K562 (cell line): ENCODE measurements around the gene OXNAD1. TPM values are rescaled to one million over a fixed set of nuclear protein-coding genes. Genes with fewer than 3 reads are reported as not detected.

ENCODE experiments used
- CEBPB ChIP-seq: fragments of 450-650 bp; IDR thresholded peaks from 2 replicates; pipeline ENCODE4 v1.6.1; 2016; ENCODE audit warnings: missing genetic modification characterization, missing compliant biosample characterization
- CHD1 ChIP-seq: fragments of 200-600 bp; sonication (generic); IDR thresholded peaks from one replicate; pipeline ENCODE4 v1.6.1; 2012; ENCODE audit warnings: mild to moderate bottlenecking, moderate library complexity, low read length, inconsistent platforms
- DMBX1 ChIP-seq: fragments of 250-450 bp; sonication (Bioruptor Pico); IDR thresholded peaks from 2 replicates; pipeline ENCODE4 v1.8.0; 2022; ENCODE audit warnings: inconsistent platforms, mild to moderate bottlenecking, moderate library complexity, borderline replicate concordance
- GATAD2A ChIP-seq: fragments of 450-650 bp; IDR thresholded peaks from 2 replicates; pipeline ENCODE4 v1.6.1; 2017
- GTF2E2 ChIP-seq: fragments of 200-800 bp; sonication (Bioruptor generic); IDR thresholded peaks from 2 replicates; pipeline ENCODE4 v1.6.1; 2016; ENCODE audit warnings: missing genetic modification characterization, missing compliant biosample characterization
- KAT8 ChIP-seq: fragments of 450-650 bp; IDR thresholded peaks from 2 replicates; pipeline ENCODE4 v1.6.1; 2016; ENCODE audit warnings: low read depth, mild to moderate bottlenecking
- KLF16 ChIP-seq: IDR thresholded peaks from 2 replicates; pipeline ENCODE4 v1.6.1; 2016; ENCODE audit warnings: antibody characterized with exemption
- PHB2 ChIP-seq: fragments of 450-650 bp; IDR thresholded peaks from 2 replicates; pipeline ENCODE4 v1.6.1; 2017; ENCODE audit warnings: low read depth
- PRDM10 ChIP-seq: fragments of 450-650 bp; IDR thresholded peaks from 2 replicates; pipeline ENCODE4 v1.6.1; 2018; ENCODE audit not compliant: partially characterized antibody
- RBM22 ChIP-seq: fragments of 200-400 bp; formaldehyde crosslinking; IDR thresholded peaks from 2 replicates; pipeline ENCODE4 v1.6.1; 2018; ENCODE audit warnings: low read length, low read depth; ENCODE audit not compliant: poor library complexity, severe bottlenecking
- WHSC1 ChIP-seq: IDR thresholded peaks from one replicate; pipeline ENCODE4 v1.6.1; 2012; ENCODE audit warnings: low read length, control low read depth, inconsistent platforms
- ZNF408 ChIP-seq: fragments of 250-450 bp; sonication (Bioruptor Pico); IDR thresholded peaks from 2 replicates; pipeline ENCODE4 v1.4.0; 2020; ENCODE audit warnings: low read depth, mild to moderate bottlenecking, moderate library complexity
- ZNF584 ChIP-seq: fragments of 200-800 bp; sonication (Bioruptor generic); IDR thresholded peaks from 2 replicates; pipeline ENCODE4 v1.6.1; 2016; ENCODE audit warnings: low read depth, mild to moderate bottlenecking, missing genetic modification characterization, missing compliant biosample characterization
- ZNF589 ChIP-seq: fragments of 200-800 bp; sonication (Bioruptor generic); IDR thresholded peaks from 2 replicates; pipeline ENCODE4 v1.6.1; 2016; ENCODE audit warnings: low read depth, missing genetic modification characterization, missing compliant biosample characterization
- ZNF668 ChIP-seq: fragments of 250-450 bp; sonication (Bioruptor Pico); IDR thresholded peaks from 2 replicates; pipeline ENCODE4 v1.8.0; 2022; ENCODE audit warnings: mild to moderate bottlenecking, inconsistent platforms
- ZNF695 ChIP-seq: fragments of 450-650 bp; formaldehyde crosslinking; IDR thresholded peaks from 2 replicates; pipeline ENCODE4 v1.4.0; 2020; ENCODE audit warnings: mild to moderate bottlenecking, moderate library complexity
- polyA plus RNA-seq, 8 experiments: library from polyadenylated mRNA; depleted of rRNA in 4 of 8; stranded (reverse) in 5 of 8; unstranded in 3 of 8; fragments of >200 nt; fragmentation: Nextera tagmentation in 2 of 8; fragmentation: Illumina TruSeq in 1 of 8; extraction: Ambion mirVana in 2 of 8; extraction: Trizol in 1 of 8; gene quantifications; 2 replicates each; pipeline versions ENCODE4 v1.2.1 to v1.2.3, GENCODE V29; 2011 to 2014; ENCODE audit warnings: inconsistent platforms in 1 of 8, missing spikeins in 1 of 8
- total RNA-seq, 7 experiments: library from RNA; depleted of rRNA in 6 of 7; stranded (reverse); fragments of >200 nt in 6 of 7; fragmentation: Illumina TruSeq in 2 of 7; extraction: Trizol in 2 of 7; gene quantifications; 2 replicates each; pipeline versions ENCODE4 v1.2.1 to v1.2.3, GENCODE V29; 2011 to 2021; ENCODE audit warnings: low replicate concordance in 1 of 7
- TF ChIP-seq, protein P1 (sequence below): sonication (generic); formaldehyde crosslinking; IDR thresholded peaks from 2 replicates; pipeline ENCODE4 v1.5.0; 2020; ENCODE audit warnings: missing genetic modification reagents
- TF ChIP-seq, protein P2 (sequence below): sonication (generic); formaldehyde crosslinking; IDR thresholded peaks from 2 replicates; pipeline ENCODE4 v1.8.1; 2023; ENCODE audit warnings: mild to moderate bottlenecking, missing genetic modification reagents, moderate library complexity
- TF ChIP-seq, protein P3 (sequence below), 2 experiments: fragments of 450-650 bp; conservative IDR thresholded peaks; 2 replicates each; pipeline ENCODE4 v1.6.1; 2017; ENCODE audit warnings: mild to moderate bottlenecking in 2 of 2, moderate library complexity in 2 of 2
- TF ChIP-seq, protein P4 (sequence below): conservative IDR thresholded peaks from 2 replicates; pipeline ENCODE4 v1.6.1; 2011; ENCODE audit warnings: low read depth, mild to moderate bottlenecking, low read length; ENCODE audit not compliant: control insufficient read depth

OXNAD1 gene
- total and polyA plus RNA-seq, 9 of the 15 experiments (the other 6 are each of a cell fraction or from before 2014, with no cell fraction given) = 12.8 to 44.4 (median 41.1) TPM

GRCh38 chr3:16264708-16265454, at the start of gene OXNAD1, which contains the start of gene DPH3 (continued):
- TF ChIP-seq, protein P1, sequence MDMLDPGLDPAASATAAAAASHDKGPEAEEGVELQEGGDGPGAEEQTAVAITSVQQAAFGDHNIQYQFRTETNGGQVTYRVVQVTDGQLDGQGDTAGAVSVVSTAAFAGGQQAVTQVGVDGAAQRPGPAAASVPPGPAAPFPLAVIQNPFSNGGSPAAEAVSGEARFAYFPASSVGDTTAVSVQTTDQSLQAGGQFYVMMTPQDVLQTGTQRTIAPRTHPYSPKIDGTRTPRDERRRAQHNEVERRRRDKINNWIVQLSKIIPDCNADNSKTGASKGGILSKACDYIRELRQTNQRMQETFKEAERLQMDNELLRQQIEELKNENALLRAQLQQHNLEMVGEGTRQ (CRISPR knock-in tag) = no peak
- TF ChIP-seq ZNF668 (CRISPR knock-in tag) (no peak), KLF16 (no peak), RBM22 (peak; percentile 76), ZNF408 (CRISPR knock-in tag) (no peak), KAT8 (no peak), CEBPB (peak; percentile 94), GATAD2A (no peak), ZNF584 (CRISPR knock-in tag) (no peak), PHB2 (no peak), DMBX1 (CRISPR knock-in tag) (peak; percentile 26; the same call in 1 of the 2 replicates), CHD1 (no peak), ZNF695 (CRISPR knock-in tag) (0 out of 2 replicates have a peak, but pooled peaks have one; percentile 71), WHSC1 (no peak), PRDM10 (peak; percentile 99), GTF2E2 (peak; percentile 42; the same call in 1 of the 2 replicates), ZNF589 (CRISPR knock-in tag) (no peak)
- TF ChIP-seq, protein P2, sequence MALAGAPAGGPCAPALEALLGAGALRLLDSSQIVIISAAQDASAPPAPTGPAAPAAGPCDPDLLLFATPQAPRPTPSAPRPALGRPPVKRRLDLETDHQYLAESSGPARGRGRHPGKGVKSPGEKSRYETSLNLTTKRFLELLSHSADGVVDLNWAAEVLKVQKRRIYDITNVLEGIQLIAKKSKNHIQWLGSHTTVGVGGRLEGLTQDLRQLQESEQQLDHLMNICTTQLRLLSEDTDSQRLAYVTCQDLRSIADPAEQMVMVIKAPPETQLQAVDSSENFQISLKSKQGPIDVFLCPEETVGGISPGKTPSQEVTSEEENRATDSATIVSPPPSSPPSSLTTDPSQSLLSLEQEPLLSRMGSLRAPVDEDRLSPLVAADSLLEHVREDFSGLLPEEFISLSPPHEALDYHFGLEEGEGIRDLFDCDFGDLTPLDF (CRISPR knock-in tag) = peak; percentile 92
- TF ChIP-seq, protein P3, sequence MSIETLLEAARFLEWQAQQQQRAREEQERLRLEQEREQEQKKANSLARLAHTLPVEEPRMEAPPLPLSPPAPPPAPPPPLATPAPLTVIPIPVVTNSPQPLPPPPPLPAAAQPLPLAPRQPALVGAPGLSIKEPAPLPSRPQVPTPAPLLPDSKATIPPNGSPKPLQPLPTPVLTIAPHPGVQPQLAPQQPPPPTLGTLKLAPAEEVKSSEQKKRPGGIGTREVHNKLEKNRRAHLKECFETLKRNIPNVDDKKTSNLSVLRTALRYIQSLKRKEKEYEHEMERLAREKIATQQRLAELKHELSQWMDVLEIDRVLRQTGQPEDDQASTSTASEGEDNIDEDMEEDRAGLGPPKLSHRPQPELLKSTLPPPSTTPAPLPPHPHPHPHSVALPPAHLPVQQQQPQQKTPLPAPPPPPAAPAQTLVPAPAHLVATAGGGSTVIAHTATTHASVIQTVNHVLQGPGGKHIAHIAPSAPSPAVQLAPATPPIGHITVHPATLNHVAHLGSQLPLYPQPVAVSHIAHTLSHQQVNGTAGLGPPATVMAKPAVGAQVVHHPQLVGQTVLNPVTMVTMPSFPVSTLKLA (conservative IDR thresholded peaks at IDR 0.05) = peak; percentile 91 to 95
- TF ChIP-seq, protein P4, sequence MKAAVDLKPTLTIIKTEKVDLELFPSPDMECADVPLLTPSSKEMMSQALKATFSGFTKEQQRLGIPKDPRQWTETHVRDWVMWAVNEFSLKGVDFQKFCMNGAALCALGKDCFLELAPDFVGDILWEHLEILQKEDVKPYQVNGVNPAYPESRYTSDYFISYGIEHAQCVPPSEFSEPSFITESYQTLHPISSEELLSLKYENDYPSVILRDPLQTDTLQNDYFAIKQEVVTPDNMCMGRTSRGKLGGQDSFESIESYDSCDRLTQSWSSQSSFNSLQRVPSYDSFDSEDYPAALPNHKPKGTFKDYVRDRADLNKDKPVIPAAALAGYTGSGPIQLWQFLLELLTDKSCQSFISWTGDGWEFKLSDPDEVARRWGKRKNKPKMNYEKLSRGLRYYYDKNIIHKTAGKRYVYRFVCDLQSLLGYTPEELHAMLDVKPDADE = peak; percentile 49; the same call in 1 of the 2 replicates
